GM18526 (cell line): Measurements from ENCODE around the gene PSD4.

ENCODE experiments used
- POLR2A ChIP-seq: IDR thresholded peaks from 3 replicates; pipeline ENCODE4 v1.6.1; 2011; ENCODE audit not compliant: insufficient read length; ENCODE audit errors: extremely low read depth

Gene PSD4

GRCh38 chr2:113236367-113237159 is 62.8 kb downstream of the PSD4 start:
- TF ChIP-seq POLR2A, result no peak

GRCh38 chr2:113237604-113238160 is 63.9 kb downstream of the PSD4 start:
- no peak for TF ChIP-seq POLR2A

GRCh38 chr2:113238871-113239839 is 65.4 kb downstream of the PSD4 start:
- no peak for TF ChIP-seq POLR2A

GRCh38 chr2:113240150-113240914 is 66.6 kb downstream of the PSD4 start:
- TF ChIP-seq POLR2A, result no peak

GRCh38 chr2:113240915-113241911 is 67.4 kb downstream of the PSD4 start:
- no peak for TF ChIP-seq POLR2A

- TF ChIP-seq POLR2A, result no peak
Observed at GRCh38 chr2:113242327-113242726, 68.6 kb downstream of the PSD4 start.

GRCh38 chr2:113245276-113245711 is 71.5 kb downstream of the PSD4 start:
- TF ChIP-seq POLR2A, result no peak

- TF ChIP-seq POLR2A, result no peak
Observed at GRCh38 chr2:113246606-113247005, 72.8 kb downstream of the PSD4 start.

- no peak for TF ChIP-seq POLR2A
Observed at GRCh38 chr2:113248997-113249770, 75.4 kb downstream of the PSD4 start.

GRCh38 chr2:113251118-113251517 is 77.3 kb downstream of the PSD4 start:
- no peak for TF ChIP-seq POLR2A

GRCh38 chr2:113252047-113252590 is 78.3 kb downstream of the PSD4 start:
- no peak for TF ChIP-seq POLR2A

- TF ChIP-seq POLR2A, result no peak
Observed at GRCh38 chr2:113253453-113253852, 79.7 kb downstream of the PSD4 start.

- no peak for TF ChIP-seq POLR2A
Observed at GRCh38 chr2:113255140-113256070, 81.6 kb downstream of the PSD4 start.
